LoVo (cell line): ENCODE data around the gene PLA2G5.

Experiments
- DNase-seq: peaks from one replicate; pipeline ENCODE4 v3.0.0-alpha.2; 2016; ENCODE audit warnings: low spot score

PLA2G5 gene

DNA sequence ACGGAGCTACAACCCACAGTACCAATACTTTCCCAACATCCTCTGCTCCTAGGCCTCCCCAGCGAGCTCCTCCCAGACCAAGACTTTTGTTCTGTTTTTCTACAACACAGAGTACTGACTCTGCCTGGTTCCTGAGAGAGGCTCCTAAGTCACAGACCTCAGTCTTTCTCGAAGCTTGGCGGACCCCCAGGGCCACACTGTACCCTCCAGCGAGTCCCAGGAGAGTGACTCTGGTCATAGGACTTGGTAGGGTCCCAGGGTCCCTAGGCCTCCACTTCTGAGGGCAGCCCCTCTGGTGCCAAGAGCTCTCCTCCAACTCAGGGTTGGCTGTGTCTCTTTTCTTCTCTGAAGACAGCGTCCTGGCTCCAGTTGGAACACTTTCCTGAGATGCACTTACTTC lies 20.6 kb downstream of the PLA2G5 start:
- DNase-seq, result no peak

DNA sequence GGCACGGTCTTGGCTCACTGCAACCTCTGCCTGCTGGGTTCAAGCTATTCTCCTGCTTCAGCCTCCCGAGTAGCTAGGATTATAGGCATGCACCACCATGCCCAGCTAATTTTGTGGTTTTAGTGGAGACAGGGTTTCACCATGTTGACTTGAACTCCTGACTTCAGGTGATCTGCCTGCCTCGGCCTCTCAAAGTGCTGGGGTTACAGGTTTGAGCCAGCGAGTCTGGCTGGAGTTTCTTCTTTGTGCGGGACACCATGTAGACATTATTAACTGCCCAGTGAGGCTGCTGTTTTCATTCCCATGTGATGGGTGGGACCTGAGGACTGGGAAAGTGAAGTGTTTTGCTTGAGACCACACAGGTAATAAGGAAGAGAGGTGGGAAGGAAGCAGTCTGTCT lies 23.3 kb downstream of the PLA2G5 start:
- DNase-seq, result no peak

DNA sequence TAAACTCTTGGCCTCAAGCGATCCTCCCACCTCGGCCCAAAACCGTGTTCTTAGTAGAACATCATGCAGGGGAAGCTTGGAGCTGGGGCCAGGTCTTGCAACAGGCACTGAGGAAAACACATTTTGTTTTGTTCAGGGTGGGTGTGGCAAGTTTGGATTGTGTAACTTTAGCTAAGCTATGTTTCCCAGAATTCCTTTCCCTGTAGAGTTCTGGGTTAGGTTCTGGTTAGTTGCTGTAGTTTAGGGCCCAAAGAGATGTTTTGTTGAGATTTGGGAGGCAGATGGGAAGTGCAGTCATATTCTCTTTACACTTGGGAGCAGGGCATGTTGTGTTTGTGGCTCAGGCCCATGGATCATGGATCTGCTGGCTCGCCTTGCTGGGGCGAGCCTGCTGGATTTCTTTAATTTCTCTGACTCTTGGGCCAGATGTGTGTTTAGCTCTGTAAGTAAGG lies 24.0 kb downstream of the PLA2G5 start:
- no peak for DNase-seq

DNA sequence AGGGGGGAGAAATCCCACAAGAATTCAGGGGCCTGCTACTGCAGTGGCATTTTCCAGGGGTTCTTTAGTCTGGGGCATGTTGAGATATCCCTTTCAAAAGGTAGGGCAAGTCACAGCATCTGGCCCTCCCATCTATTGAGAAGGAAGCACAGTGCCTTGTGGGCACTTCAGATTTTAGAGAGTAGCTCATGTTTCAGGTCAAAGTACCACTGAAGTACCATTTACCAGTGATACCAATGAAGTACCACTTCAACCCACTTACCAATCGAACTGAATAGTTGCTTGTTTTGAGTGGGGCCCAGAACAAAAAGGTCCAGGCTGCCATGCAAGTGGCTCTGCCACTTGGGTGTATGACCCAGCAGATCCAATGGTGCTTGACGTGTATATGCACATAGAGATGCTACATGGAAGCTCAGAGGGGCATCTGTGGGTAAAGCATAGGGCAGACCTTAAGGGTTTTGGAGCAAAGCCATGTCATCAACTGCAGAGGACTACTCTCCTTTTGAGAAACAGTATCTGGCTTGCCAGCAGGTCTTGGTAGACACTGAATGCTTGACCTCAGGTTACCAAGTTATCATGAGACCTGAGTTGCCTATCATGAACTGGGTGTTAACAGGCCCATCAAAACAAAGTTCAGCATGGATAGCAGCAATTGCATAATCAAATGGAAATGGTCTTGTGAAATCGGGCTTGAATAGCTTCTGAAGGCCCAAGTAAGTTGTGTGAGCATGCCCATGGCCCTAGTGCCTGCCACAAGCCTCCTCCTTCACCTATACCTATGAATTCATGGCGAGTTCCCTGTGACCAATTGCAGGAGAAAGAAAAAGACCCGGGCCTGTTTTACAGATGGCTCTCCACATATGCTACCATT lies 25.8 kb downstream of the PLA2G5 start:
- no peak for DNase-seq

DNA sequence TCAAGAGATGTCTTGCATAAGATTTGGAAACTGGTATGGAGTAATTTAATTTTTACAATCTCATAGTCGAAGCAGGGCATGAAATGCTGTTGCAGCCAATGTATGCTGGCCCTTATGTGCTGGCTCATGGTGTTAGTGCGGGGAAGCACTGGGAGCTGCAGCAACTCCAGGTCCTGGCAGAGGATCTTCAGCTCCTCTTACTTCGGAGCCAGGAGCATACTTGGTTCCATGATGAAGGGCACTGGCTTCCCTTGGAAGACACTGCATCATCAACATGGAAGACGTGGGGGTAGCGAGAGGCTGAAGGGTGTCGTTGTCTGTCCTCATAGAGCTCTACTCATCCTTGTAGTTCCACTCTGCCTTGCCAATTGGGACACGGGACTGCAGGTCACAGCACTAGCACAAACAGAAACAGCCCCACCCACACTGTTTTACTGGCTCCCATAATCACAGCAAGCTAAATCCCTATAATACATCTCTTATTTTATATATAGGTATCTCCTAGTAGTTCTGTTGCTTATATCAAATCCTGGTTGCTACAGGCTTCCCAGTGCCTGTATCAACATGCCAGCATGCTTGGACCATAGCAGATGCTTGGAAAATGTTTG lies 26.9 kb downstream of the PLA2G5 start:
- DNase-seq, result no peak

DNA sequence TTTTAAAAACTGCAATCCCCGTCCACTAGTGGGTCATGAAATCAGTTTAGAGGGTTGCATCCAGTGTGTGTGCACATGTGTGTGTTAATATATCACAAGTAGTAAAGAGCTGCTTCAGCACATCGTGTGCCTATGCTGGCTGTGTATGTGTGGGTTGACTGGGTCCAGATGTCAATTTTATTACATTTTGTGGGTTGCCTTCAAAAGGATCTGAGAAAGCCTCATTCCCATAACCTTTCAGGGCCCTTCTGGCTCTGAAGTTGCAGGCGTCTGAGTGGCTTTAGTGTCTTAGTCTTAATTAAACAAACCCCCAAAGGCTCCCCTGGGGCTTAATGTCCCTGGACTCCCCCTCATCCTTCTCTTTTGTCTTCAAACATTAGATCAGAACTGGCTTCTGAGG lies 29.5 kb downstream of the PLA2G5 start:
- no peak for DNase-seq

DNA sequence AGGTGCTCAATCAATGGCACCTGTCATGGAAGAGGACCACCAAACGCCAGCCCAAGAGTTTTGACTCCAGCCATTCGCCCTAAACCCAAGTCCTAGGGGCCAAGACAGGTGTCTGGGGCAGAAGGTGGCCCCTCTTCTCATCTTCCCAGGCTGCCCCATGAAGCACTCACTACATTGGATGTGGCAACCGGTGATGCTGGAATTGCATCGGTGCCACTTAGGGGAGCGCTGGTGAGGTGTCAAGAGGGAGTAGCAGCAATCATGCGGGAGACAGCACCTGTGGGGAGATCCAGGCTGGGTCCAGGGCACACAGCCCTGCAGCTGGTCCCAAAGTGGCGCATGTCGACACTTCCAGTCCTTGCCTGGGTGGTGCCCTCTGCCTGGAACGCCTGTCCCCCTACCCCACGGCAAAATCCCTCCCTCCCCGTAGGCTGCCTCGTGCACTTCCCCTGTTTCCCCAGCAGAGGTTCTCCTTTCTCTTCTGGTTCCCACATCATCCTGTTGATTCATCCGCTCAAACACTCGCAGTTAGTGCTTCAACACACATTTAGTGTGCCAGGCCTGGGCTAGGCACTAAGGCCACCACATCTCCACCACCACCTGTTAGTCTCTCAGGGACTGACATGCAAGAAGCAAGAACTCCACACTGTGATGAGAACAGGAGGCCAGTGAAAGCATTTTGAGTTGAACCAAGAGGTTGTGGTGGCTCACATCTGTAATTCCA lies 30.8 kb downstream of the PLA2G5 start:
- DNase-seq, result peak; percentile 32

DNA sequence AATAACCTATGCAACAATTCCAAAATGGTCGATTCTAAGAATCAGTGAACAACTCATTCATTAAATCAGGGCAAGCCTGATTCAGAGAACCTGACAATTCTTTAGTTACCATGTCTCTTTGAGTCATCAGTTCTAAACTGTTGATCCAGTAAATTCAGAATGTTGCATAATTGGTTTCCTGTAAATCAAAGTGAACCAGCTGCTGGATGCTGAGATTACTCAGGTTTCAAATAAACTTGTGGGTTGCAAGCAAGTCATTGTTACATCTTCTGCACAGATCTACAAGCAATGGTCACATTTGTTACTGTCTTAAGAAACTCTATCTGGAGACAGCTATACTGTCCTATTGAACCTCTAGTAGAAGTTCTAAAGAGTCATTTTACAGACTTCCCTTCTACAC lies 32.9 kb downstream of the PLA2G5 start:
- DNase-seq, result no peak

DNA sequence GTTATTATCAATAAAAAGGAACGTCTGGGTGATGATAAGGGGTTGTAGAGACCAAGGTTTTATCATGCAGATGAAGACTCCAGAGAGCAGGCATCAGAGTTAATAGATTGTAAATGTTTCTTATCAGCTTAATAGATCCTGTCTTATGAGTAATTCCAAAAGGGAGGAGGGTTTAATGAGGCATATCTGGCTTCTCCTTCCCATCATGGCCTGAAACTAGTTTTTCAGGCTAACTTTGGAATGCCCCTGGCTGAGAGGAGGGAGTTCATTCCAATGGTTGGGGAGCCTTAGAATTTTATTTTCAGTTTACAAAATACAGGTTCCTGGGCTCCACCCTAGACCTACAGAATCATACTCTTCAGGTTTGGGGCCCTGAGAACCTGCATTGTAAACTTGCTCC lies 35.9 kb downstream of the PLA2G5 start:
- DNase-seq, result peak; percentile 20

DNA sequence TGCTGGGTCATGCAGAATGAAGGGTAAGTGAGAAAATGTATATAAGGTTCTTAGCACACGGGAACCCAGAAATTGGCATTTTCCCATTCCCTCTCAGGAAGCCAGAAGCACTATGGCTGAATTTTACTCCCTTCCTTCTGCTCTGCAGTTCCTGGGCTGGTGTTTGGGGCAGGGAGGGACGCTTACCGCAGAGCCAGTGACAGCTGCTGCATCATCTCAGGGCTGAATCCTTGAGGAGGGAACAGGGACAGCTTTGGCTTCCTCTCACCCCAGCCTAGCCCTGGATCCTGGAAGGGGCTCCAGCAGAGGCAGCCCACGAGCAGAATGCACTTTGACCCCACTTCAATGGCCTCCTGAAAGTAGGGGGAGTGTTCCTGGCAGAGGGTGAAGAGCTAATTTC lies 37.4 kb downstream of the PLA2G5 start:
- no peak for DNase-seq

DNA sequence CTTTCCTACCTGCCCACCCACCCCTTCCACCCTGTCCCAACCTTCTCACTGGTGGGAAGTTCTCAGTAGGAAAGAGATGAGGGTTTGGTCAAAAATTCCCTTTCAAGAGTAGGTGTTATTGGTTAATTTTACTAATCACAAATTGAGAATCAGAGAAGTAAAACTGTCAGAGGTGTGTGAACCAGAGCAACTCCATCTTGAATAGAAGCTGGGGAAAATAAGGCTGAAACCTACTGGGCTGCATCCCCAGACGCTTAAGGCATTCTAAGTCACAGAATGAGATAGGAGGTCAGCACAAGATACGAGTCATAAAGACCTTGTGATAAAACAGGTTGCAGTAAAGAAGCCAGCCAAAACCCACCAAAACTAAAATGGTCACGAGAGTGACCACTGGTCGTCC lies 37.8 kb downstream of the PLA2G5 start:
- DNase-seq, result no peak

DNA sequence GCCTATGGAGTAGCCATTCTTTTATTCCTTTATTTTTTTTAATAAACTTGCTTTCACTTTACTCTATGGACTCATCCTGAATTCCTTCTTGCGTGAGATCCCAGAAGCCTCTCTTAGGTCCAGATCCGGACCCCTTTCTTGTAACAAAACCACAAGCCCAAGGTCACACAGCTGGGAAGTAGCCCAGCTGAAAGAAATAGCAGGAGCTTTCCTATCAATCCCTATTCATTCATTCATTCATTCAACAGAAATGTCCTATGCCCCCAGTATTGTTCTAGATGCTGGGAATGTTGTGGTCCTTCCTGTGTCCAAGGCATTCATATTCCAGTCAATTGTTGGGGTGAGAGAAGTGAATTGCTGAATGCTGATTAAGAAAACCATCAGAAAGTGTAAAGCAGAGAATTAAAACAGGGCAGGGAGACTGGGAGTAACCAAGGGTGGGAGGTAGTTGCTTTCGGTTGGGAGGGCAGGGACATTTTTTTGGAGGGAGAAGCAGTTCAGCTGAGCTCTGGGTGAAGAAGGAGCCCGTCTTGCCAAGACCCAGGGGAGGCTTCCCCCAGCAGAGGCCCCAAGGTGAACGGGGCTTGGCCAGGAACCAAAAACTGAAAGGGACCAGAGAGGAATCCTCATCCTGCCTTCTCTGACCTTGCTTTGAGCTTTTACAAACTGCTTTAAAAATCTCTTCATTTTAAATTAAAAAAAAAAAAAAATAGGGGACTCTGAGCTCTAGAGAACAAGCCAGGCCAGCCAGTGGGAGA lies 38.6 kb downstream of the PLA2G5 start:
- DNase-seq, result no peak

DNA sequence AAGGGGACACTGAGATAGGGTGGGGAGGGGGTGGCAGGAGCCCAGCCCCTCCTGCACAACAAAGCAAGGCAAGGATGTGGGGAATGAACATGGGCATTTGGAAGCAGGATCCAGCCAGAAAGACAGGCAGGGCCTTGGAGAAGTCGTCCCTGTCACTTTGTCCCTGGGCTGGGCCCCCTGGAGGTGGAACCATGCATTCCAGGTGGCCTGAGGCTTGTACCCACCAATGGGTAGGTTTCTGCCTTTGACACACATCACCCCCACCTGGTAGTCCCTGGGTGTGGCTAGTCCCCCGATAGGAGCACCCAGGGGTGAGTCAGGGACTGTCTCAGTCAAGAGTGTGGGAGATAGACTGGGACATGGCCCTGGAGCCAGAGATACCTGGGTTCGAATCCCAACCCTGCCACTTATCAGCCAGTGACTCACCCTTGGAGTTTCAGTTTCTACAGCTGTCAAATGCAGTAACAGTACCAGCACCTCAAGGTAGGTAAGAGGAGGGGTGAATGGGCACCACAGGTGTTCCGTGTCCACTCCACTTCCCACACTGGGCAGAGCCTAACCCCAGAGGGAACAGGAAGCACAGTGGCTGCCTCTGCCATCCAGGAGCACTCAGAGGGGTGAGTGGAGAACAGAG lies 39.3 kb downstream of the PLA2G5 start:
- DNase-seq, result no peak

DNA sequence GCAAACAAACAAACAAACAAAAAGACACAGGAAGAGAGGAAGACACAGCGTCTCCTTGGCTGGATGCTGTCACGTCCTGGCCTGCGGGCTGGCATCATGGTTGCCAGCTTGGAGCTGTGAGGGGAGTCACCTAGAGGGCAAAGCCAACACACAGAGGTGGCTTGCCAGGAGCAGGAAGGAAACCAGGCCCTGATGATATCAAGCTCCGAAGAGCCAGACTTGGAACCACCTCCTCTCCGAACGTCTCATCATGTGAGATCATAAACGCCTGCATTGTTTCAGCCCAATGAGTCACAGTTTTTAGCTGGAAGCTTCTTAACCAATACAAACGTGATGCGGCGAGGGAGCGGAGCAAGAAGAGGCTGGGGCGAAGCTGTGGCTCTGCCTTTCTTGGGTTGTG lies 40.7 kb downstream of the PLA2G5 start:
- DNase-seq, result no peak

DNA sequence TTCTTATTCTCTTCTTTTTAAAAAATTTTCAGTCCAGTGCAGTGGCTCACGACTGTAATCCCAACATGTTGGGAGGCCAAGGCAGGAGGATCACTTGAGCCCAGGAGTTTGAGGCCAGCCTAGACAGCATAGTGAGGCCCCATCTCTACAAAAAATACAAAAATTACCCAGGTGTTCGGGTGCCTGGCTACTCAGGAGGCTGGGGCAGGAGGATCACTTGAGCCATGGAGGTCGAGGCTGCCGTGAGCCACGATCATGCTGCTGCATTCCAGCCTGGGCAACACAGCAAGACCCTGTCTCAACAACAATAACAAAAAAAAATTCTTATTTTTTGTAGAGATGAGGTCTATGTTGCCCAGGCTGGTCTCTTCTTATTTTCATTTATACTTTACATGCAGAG lies 41.5 kb downstream of the PLA2G5 start:
- DNase-seq, result no peak

DNA sequence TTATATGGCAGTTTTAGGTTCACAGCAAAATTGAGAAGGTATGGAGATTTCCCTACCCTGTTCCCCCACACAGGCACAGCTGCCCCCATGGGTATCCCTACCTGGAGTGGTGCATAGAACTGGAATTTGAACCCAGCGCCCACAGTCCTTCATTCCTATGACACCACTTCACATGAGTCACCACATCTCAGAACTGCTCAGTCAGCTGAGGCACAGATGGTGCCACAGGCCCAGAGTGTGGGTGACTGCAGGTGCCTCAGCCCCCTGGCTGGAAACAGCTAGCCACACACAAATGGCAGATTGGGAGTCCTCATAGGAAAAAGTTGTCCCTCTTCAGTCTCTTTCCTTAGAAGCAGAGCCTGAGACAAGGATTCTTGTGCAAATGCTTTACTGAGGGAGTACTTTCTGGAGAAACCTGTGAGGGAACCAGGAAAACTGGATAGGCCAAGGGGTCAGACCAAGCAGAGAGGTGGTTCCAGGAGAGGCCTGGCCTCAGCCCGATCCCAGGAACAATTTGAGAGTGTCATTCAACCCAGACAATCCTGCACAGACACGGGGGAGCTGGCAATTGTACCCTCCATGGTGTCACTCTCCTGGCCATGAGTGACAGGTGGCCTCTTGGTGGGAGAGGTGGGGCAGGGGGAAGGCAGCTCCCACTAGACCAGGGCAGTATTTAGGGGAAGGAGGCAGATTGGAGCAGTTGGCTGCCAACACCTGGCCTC lies 42.4 kb downstream of the PLA2G5 start:
- no peak for DNase-seq

DNA sequence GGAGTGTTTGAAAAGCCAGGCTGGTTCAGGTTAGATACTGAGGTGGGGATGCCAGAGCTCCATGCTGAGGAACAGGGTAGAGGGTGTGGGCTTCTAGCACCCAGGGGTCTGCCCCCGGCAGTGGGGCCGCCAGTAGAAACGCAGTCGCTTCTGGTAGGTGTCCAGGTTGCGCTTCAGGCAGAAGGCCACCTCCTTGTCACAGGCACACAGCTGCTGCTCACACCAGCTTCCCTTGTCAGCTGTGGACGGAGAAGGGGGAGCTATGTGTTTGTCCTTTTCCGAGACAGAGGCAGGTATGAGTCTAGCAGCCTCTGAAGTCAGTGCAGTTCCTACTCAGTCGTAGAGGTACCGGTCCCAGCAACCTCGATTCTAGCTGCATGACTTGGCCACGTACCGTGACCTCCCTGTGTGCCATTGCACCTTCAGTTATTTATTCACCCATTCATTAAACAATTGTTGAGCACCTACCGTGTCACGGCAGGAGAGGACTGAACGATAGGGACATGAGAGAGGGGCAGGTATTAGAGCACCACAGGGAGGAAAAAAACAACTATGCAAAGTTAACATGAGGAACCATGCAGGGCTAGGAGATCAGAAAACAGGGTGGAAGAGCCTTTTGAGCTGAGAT lies 44.1 kb downstream of the PLA2G5 start:
- no peak for DNase-seq

DNA sequence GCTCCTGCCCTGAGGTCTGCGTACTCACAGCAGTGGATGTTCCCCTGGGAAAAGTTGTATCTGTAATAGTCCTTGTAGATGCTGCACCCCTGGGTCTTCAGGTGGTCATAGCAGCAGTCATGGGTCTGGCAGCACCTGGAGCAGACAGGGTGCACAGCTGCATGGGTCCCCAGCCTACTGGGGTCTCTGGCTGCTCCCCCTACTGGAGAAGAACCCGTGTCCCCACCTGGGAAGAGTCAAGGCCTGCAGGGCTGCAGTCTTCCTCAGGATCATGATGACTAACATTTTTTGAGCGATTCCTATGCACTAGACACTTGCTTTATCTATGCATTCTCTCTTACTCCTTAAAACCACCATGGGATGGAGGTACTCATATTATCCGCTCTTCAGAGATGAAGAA lies 45.5 kb downstream of the PLA2G5 start:
- no peak for DNase-seq

DNA sequence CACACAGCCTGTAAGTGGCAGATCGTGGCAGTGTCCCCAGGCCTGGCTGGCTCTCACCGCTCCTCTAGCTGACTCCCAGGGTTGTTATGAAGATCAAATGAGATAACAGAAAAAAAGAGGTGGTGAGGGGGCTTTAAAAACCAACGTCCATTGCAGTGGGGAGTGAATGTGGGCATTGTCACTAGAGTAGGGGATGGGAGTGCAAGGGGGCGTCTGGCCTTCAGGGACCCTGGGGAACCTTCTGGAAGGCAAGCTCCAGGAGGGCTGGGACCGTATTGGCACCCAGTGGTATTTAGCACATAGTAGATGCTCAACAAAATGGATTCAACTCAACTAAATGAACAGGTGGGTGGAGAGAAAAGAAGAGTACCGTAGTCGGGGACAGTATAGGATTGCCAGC lies 45.9 kb downstream of the PLA2G5 start:
- no peak for DNase-seq

DNA sequence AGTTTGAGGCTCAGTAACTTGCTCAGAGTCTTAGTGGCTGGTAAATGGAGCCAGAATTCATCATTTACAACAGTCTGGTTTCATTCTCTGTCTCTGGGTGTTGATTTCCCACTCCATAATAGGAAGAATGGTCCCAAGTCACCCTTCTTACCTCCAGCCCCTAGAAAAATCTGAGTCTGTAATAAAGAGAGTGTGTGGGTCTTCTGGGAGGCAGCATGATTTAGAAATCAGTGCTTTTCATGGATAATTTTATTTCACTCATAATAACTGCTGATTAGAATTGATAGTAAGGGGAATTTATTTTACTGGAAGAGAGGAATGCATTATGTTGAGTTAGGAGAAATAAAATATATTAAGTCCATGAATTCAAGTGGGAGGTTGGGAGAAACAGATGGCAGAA lies 47.2 kb downstream of the PLA2G5 start:
- no peak for DNase-seq

DNA sequence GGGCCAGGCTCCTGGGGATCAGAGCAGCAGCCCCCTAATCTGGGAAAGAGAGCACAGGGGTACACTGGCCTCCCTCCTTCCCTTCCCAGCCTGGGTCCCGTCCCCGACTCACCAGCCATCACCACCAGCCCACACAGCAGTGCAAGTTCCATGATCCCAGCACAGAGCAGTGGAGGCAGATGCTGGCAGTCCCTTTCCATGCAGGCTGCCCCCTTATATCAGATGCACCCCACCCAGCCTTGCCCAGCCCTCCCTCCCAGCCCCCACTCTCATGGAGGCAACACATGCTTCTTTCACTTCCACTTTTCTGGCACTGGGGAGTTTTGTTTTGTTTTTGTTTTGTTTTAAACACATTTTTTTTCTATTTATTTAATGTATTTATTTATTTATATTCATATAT lies 49.4 kb downstream of the PLA2G5 start, which contains the start of gene PLA2G2D:
TSS of gene PLA2G2D (minus strand) at position 190 of the 400 bp plus-strand sequence. CDS start at position 152, 38 bp downstream.
- DNase-seq, result no peak
